Coronary artery (tissue), 2 donors: ENCODE results near the gene KCNMA1.
A peak's percentile ranks its signal among the peaks of the same experiment; 100 is the strongest.

Experiments used
- DNase-seq: peaks from one replicate; pipeline ENCODE4 v3.0.0-alpha.2; 2017; ENCODE audit warnings: low spot score
- H3K27ac ChIP-seq, 2 donors: fragments of 200-600 bp; sonication (generic); one replicate each; pipeline ENCODE4 v1.5.1; 2016 to 2019
- H3K4me3 ChIP-seq: fragments of 200-600 bp; sonication (generic); 2 replicates; pipeline ENCODE4 v1.5.1; 2016; ENCODE audit warnings: mild to moderate bottlenecking, moderate library complexity
- TF ChIP-seq, protein P1 (sequence below): fragments of 200-600 bp; sonication (generic); IDR thresholded peaks from one replicate; pipeline ENCODE4 v1.5.1; 2019; ENCODE audit warnings: antibody characterized with exemption

Gene KCNMA1

GRCh38 chr10:77445547-77445946 lies 192.1 kb downstream of the KCNMA1 start:
- Histone ChIP-seq H3K27ac (no peak overlapping the region), H3K4me3 (no peak overlapping the region)
- TF ChIP-seq, protein P1, sequence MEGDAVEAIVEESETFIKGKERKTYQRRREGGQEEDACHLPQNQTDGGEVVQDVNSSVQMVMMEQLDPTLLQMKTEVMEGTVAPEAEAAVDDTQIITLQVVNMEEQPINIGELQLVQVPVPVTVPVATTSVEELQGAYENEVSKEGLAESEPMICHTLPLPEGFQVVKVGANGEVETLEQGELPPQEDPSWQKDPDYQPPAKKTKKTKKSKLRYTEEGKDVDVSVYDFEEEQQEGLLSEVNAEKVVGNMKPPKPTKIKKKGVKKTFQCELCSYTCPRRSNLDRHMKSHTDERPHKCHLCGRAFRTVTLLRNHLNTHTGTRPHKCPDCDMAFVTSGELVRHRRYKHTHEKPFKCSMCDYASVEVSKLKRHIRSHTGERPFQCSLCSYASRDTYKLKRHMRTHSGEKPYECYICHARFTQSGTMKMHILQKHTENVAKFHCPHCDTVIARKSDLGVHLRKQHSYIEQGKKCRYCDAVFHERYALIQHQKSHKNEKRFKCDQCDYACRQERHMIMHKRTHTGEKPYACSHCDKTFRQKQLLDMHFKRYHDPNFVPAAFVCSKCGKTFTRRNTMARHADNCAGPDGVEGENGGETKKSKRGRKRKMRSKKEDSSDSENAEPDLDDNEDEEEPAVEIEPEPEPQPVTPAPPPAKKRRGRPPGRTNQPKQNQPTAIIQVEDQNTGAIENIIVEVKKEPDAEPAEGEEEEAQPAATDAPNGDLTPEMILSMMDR: no peak
- no peak for DNase-seq

GRCh38 chr10:77444041-77444440 lies 193.6 kb downstream of the KCNMA1 start:
- TF ChIP-seq, protein P1: no peak
- no peak overlapping the region for H3K4me3 ChIP-seq
- no peak for DNase-seq
- no peak overlapping the region for H3K27ac ChIP-seq

DNA sequence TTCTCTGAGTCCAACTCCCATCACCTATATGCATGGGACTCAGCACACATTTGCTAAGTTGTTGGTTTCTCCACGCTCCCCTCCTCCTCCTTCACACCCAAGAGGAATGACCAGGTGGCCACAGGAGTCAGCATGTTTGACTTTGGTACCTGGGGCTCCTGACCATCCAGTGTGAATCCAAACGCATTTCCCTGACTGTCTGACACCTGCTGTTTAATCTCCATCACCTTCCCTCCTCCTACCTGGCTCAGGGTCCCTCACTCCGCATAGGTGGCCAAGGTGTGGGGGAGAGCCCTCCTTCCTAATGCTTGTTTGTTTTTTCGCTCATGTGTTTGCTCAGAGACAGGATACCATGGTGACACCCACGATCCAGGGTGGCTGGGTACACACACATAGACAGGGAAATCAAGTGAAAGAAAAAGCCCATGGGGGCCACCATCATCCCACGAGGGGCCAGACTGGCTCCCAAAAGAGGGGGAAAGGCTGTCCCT lies 194.9 kb downstream of the KCNMA1 start:
- Histone ChIP-seq H3K27ac (no peak overlapping the region), H3K4me3 (no peak overlapping the region)
- DNase-seq: no peak
- TF ChIP-seq, protein P1: no peak

DNA sequence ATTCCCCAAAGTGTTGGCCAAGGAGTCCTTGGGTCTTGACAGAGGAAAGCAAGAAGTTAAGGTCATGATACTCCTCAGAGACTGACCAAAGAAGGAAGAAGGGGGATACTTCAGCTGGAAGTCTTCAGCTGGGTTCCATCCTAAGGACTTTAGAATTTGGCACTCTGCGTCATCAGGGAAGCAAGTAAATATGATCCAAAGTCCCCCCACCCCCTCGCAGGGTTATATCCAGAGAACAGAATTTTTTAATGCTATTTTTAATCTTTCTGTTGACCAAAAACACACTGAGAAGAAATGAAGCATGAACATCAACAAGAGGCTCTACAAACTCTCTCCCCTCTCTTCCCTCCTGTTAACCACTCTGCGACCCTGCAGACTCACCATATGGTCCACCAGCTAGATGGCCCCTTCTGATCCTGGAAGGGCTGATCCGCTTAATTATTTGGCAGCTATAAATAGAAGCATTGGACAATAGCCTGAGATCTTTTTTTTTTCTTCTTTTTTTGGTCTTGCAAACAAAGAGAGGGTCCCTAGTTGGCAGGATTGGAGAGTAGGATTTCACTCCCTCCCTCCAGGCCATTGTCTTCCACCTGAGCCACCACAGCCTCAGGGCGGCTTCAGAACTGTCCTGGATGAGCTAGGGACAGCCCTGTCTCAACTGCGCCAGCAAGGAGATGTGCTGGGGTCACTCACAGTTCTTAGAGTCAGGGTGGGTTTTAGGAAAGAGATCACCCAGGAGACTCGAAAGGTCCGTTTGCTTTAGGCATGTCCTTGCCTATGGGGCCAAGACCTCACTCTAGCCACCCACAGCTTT lies 196.0 kb downstream of the KCNMA1 start:
- TF ChIP-seq, protein P1: no peak
- Histone ChIP-seq H3K27ac (peak overlapping the region in 1 of 2 donors; percentile 49), H3K4me3 (no peak overlapping the region)
- no peak for DNase-seq

- Histone ChIP-seq H3K27ac (no peak overlapping the region), H3K4me3 (no peak overlapping the region)
- TF ChIP-seq, protein P1: no peak
- no peak for DNase-seq
Measured at GRCh38 chr10:77436257-77436975, 201.2 kb downstream of the KCNMA1 start.

GRCh38 chr10:77433546-77433945 lies 204.1 kb downstream of the KCNMA1 start:
- no peak overlapping the region for H3K27ac ChIP-seq
- H3K4me3 ChIP-seq: no peak overlapping the region
- no peak for DNase-seq
- TF ChIP-seq, protein P1: no peak
